ENCODE results near the gene HHATL.

DNA sequence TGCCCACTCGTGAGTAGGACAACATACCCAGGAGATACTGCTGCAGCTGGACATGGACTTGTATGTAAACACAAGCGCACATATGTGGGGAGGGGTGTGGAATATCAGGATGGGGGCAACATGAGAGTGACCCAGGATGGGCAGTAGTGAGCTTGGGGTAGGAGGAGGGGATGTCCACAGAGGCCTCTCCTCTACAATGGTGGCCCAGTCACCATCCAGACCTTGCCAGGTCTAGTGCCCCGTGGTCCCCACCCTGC, 49.4 kb downstream of the HHATL start:
- TF ChIP-seq CTCF (IDR thresholded peaks at IDR 0.05) (no peak), POLR2A (IDR thresholded peaks at IDR 0.05) (no peak)

Measured in uterus (tissue), 2 donors.